Activated T-cell treated with anti-CD3 and anti-CD28 coated beads, Interleukin-2, amount 50 U/mL, for 48 hours (primary cell): ENCODE measurements around the gene GORASP1.

Experiments
- DNase-seq, 2 experiments: peaks; one replicate each; pipeline ENCODE4 v3.0.0-alpha.2; 2020

GORASP1 gene

DNA sequence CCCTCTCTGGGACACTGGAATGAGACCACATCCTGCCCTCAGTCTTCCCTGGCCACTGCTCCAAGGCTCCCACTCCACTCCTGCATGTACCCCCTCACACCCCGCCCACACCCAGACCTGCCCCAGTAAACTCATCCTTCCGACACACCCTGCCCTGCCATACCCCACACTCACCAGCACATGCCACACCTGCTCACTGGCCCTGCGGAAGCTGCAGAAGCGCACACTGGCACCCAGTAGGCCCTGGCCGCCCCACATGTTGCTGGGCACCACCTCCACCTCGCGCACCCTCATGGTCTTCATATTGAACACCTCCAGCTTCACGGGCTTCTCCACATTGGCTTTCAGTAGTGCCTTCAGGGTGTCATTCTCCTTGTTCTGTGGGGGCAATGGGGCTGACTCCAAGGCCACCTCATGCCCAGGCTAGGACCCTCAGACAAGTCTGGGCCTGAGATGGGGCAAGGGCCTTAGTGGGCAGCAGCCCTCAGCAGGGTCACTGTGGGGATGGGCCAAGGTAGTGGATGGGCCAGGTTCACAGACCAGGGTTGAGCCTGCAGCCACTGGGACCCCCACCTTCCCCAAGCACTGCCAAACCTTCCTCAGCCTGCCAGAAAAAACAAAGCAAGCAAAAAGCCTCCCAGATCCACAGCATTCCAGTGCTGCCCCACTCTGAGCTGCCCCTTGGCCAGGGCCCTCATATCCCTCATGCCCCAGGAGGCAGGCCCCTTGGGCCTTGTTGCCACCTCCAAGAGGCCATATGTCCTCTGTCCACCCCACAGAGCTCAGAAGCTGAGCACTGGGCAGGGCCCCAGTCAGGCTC, 4.7 kb downstream of the GORASP1 start:
- no peak for DNase-seq

DNA sequence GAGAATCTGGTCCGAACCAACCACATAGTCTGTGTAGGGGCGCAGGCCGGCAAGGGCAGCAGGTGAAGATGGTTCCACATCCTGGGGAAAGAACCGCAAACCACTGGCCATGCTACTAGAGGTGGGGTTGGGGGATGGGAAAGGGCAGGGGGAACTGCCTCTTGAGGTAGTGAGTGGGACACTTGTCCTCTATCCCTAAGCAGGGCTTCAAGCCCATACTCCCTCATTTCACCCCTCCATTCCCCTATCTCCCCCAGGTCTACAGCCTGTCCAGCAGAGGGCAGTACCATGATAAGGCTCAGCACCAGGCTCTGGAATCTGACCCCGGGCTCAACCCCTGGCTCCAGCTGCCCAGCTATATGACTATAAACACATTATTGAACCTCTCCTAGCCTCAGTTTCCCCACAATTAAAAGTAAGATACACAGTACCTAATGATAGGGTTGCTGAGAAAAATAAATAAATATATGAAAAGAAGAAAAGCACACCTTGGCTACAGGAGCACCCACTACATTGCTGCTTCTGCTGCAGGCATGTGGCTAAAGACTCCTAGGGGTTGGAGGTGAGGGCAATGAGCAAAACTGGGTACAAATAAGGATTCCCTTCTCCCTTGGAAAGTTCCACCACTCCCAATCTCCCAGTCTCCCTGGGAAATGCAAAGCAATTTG, 6.3 kb downstream of the GORASP1 start:
- peak in 1 of 2 experiments; percentile 58 for DNase-seq

- no peak for DNase-seq
Observed at GRCh38 chr3:39100500-39100886, 6.9 kb downstream of the GORASP1 start.

DNA sequence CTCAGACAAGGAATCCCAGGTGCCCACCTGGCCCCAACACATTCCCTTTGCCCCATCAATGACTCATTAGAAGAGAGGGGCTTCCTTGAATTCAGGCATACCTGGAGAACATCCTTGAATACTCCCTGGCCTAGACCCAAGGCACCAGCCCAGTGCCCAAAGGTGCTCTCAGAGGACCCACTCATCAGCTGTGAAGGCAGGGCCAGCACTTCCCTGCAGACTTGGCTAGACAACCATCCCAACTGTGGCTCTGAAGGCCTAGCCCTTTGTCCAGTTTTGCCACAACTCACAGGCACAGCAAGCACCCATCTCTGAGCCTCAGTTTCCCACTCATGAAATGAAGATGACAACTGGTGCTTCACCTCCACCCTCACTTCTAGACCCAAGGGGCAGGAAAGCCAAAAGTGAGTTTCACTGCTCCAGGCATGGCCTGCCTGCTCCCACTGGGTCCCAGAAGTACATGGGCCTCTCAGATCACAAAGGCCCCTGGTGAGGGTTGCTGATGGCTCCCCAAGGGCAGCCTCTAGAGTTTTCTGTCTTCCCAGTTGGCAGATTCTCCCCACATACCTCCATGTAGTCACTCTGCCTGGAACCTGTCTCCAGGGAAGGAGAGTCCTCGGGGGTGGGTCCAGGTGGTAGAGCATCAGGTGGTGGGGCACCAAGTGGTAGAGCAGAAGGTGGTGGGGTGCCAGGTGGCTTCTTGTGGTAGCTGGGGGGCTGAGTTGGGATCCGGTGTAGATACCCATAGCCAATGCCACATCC, 7.5 kb downstream of the GORASP1 start:
- DNase-seq, result no peak

GRCh38 chr3:39099242-39099641, 8.2 kb downstream of the GORASP1 start:
- no peak for DNase-seq

DNA sequence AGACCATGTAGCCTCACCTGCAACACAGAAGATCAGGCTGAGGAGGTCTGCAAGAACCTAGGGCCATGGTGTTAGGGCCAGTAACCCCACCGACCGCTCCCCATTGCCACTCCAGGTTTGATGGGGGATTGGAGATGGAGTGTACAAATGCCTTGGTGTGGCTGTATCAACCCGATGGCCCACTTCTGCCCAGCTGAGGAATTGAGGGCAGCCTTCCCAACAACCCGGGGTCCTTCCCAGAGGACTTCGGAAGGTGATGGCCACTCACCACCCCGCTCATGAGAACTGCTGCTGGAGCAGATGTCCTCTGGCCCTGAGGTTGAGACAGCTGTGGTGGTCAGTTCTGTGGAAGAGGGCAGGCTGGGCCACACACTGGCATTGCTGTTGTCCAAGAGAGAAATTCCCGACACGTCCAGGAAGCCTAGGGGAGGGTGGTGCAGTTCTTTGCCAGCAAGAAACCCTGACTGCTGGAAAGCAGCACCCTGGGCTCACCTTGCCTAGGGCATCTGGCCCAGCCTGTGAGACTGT, 8.9 kb downstream of the GORASP1 start:
- no peak for DNase-seq

GRCh38 chr3:39097716-39098472, 9.5 kb downstream of the GORASP1 start:
- DNase-seq, result no peak

DNA sequence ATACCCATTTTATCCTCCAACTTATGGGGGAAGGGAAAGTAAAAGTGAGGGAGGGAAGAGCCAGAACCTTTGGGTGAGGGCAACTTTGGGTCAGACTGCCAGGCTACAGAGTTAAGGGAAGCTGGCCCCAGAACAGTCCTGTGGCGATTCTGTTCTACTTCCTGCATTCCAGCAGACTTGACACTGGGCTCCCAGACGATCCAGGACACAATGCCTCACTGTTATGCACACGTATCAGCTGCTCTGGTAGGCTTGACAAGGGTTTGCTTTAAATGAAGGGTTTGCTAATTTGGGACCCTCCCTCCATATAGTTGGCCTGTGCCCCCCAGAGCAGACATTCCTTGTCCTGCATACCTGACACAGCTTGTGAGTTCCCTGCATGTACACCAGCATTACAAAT, 10.7 kb downstream of the GORASP1 start:
- no peak for DNase-seq

GRCh38 chr3:39095778-39096177, 11.6 kb downstream of the GORASP1 start:
- DNase-seq, result no peak

GRCh38 chr3:39094851-39095677, 12.4 kb downstream of the GORASP1 start:
- DNase-seq, result no peak

DNA sequence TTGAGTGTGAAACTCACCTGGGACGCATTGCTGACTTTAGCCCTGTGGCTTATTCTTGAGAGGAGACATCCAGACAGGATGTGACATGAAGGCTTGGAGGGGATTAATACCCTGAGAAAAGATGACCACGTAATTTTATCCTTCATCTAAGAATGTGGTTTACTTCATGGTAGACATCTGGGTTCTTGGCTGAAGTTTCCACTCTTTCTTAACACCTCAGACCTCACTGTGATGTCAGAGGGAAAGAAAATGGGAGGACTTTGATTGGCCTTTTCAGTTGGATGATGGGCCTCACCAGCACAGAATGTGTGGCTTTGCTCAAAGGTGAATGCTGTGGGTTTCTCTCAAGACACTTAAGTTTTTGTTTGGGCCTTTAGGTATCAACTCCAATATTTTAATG, 16.5 kb downstream of the GORASP1 start:
- DNase-seq, result no peak

DNA sequence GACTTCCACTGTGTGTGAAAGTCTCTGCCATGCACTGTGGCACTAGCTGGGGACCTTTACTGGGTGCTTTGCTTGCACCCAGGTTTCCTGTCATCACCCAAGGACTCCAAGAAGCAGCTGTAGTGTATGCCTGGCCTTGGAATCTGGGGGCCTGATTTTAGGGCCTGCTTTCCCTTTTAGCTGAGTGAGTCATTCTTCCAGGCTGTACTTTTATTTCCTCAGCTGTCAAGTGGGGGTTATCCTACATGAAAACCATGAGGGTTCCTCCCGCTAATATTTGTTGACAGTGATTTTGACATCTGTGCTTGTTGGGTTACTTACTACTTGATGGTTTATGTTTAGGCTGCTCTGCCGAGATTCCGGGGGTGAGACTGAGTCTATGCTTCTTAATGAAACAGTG, 18.5 kb downstream of the GORASP1 start:
- DNase-seq, result no peak

DNA sequence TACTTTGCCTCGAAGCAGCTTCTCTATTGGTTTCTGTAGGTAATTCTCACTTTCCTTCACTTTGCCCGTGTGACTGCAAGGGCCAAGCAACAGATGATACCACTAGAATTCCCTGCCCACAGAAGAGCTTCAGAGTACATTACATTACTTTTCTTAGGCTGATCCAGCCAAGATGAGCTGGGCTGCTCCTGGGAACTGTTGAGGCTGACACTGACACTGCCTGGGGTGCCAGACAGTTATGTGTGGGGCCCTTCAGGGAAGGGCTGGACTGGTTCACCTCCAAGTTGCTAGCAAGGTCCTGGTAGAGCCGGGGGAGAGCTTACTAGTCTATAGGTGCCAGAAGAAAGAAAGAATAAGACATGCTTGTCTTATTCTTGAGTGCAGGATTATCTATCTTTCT, 19.0 kb downstream of the GORASP1 start:
- DNase-seq, result no peak

- no peak for DNase-seq
Observed at GRCh38 chr3:39086144-39086543, 21.3 kb downstream of the GORASP1 start.

- DNase-seq, result no peak
Observed at GRCh38 chr3:39082666-39083313, 24.6 kb downstream of the GORASP1 start.

GRCh38 chr3:39080026-39080425, 27.4 kb downstream of the GORASP1 start:
- no peak for DNase-seq

GRCh38 chr3:39079530-39079929, 27.9 kb downstream of the GORASP1 start:
- no peak for DNase-seq

GRCh38 chr3:39075910-39076309, 31.5 kb downstream of the GORASP1 start:
- DNase-seq, result no peak

- DNase-seq, result no peak
Observed at GRCh38 chr3:39068556-39068955, 38.9 kb downstream of the GORASP1 start.

GRCh38 chr3:39067286-39067685, 40.1 kb downstream of the GORASP1 start:
- DNase-seq, result no peak

DNA sequence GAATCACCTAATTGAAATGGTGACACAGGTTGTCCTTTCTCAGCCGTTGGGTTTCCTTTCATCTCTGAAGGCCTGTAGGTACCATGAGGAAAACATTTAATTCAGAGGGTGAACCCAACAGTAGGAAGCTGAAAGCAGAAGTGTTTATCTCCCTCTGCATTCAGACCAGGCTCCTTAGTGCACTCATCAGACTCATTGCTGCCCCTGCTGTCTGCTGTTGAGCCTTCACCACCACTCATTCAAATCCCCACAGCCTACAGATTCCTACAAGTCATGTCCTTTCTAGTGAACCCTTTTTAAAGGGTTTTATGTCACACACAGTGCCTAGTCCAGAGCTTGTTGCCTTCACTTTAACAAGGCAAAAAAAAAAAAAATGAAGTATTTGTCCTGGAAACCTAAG, 42.2 kb downstream of the GORASP1 start:
- DNase-seq, result no peak
